Loucy (cell line): ENCODE measurements around the gene PNMA6F.

Experiments
- H2AFZ ChIP-seq: fragments of 200-600 bp; sonication (generic); 2 replicates; pipeline ENCODE4 v1.6.0; 2016; ENCODE audit warnings: antibody characterized with exemption, mild to moderate bottlenecking, low read length, moderate library complexity
- H3F3A ChIP-seq: fragments of 200-600 bp; 2 replicates; pipeline ENCODE4 v1.6.0; 2016; ENCODE audit warnings: antibody characterized with exemption, low read depth, mild to moderate bottlenecking
- H3K27me3 ChIP-seq: fragments of 200-600 bp; sonication (generic); 2 replicates; pipeline ENCODE4 v1.6.1; 2014; ENCODE audit warnings: low read length, mild to moderate bottlenecking; ENCODE audit not compliant: insufficient read depth, poor library complexity, severe bottlenecking
- H3K36me3 ChIP-seq: fragments of 200-600 bp; sonication (generic); 2 replicates; pipeline ENCODE4 v1.6.1; 2016; ENCODE audit warnings: low read length; ENCODE audit not compliant: insufficient read depth
- H3K4me1 ChIP-seq: fragments of 200-600 bp; sonication (generic); 2 replicates; pipeline ENCODE4 v1.5.1; 2014; ENCODE audit warnings: low read length, mild to moderate bottlenecking; ENCODE audit not compliant: insufficient read depth, poor library complexity, severe bottlenecking
- H3K4me2 ChIP-seq: fragments of 200-600 bp; sonication (generic); 2 replicates; pipeline ENCODE4 v1.6.0; 2014; ENCODE audit warnings: antibody characterized with exemption, low read length, low read depth, mild to moderate bottlenecking; ENCODE audit not compliant: poor library complexity, severe bottlenecking
- H3K4me3 ChIP-seq: fragments of 200-600 bp; sonication (generic); 2 replicates; pipeline ENCODE4 v1.5.1; 2014; ENCODE audit warnings: low read length, mild to moderate bottlenecking, mixed read lengths; ENCODE audit not compliant: poor library complexity, severe bottlenecking
- H3K79me2 ChIP-seq: fragments of 200-600 bp; sonication (generic); 2 replicates; pipeline ENCODE4 v1.6.1; 2014; ENCODE audit warnings: low read length; ENCODE audit not compliant: insufficient read depth
- H3K9ac ChIP-seq: fragments of 200-600 bp; sonication (generic); 2 replicates; pipeline ENCODE4 v1.6.0; 2014; ENCODE audit warnings: mild to moderate bottlenecking, low read depth, low read length, moderate library complexity; ENCODE audit not compliant: poor library complexity, severe bottlenecking
- H3K9me2 ChIP-seq: fragments of 200-600 bp; sonication (generic); replicated peaks from 2 replicates; pipeline ENCODE4 v1.6.1; 2016; ENCODE audit warnings: low read depth, low read length, mixed read lengths
- H3K9me3 ChIP-seq: fragments of 200-600 bp; sonication (generic); 2 replicates; pipeline ENCODE4 v1.6.1; 2014; ENCODE audit warnings: mild to moderate bottlenecking, antibody characterized with exemption, low read length, low read depth; ENCODE audit not compliant: insufficient read depth
- H4K20me1 ChIP-seq: fragments of 200-600 bp; sonication (generic); 2 replicates; pipeline ENCODE4 v1.6.0; 2014; ENCODE audit warnings: antibody characterized with exemption, low read length, mild to moderate bottlenecking; ENCODE audit not compliant: insufficient read depth, poor library complexity, severe bottlenecking
- CTCF ChIP-seq: fragments of 200-600 bp; sonication (generic); conservative IDR thresholded peaks from 2 replicates; pipeline ENCODE4 v1.5.1; 2014; ENCODE audit warnings: mild to moderate bottlenecking, antibody characterized with exemption, low read length
- EZH2phosphoT487 ChIP-seq: fragments of 200-600 bp; IDR thresholded peaks from 2 replicates; pipeline ENCODE4 v1.6.1; 2018; ENCODE audit warnings: antibody characterized with exemption, mild to moderate bottlenecking, moderate library complexity, borderline replicate concordance

PNMA6F gene

GRCh38 chrX:153303276-153304262 is 18.0 kb downstream of the PNMA6F start:
- no peak for TF ChIP-seq EZH2phosphoT487
- no peak for TF ChIP-seq CTCF
- no peaks in the 10 kb centered on the region for H3K79me2 ChIP-seq
- H3K9me2 ChIP-seq: no peaks in the 10 kb centered on the region
- H3F3A ChIP-seq: no peaks in the 10 kb centered on the region
- no peaks in the 10 kb centered on the region for H3K36me3 ChIP-seq
- no peak overlapping the region for H3K4me2 ChIP-seq
- H3K9me3 ChIP-seq: no peaks in the 10 kb centered on the region
- H3K27me3 ChIP-seq: no peaks in the 10 kb centered on the region
- no peaks in the 10 kb centered on the region for H3K4me1 ChIP-seq
- no peak overlapping the region for H2AFZ ChIP-seq
- no peak overlapping the region for H3K9ac ChIP-seq
- no peaks in the 10 kb centered on the region for H4K20me1 ChIP-seq
- no peak overlapping the region for H3K4me3 ChIP-seq

- H3K9me2 ChIP-seq: no peaks in the 10 kb centered on the region
- no peaks in the 10 kb centered on the region for H3K4me1 ChIP-seq
- no peaks in the 10 kb centered on the region for H4K20me1 ChIP-seq
- H3K79me2 ChIP-seq: no peaks in the 10 kb centered on the region
- no peaks in the 10 kb centered on the region for H3F3A ChIP-seq
- H3K36me3 ChIP-seq: no peaks in the 10 kb centered on the region
- no peak overlapping the region for H3K4me3 ChIP-seq
- H3K4me2 ChIP-seq: no peak overlapping the region
- H2AFZ ChIP-seq: no peak overlapping the region
- no peak overlapping the region for H3K9ac ChIP-seq
- no peaks in the 10 kb centered on the region for H3K9me3 ChIP-seq
- no peak for TF ChIP-seq CTCF
- H3K27me3 ChIP-seq: no peaks in the 10 kb centered on the region
Measured at GRCh38 chrX:153302796-153303195, 18.8 kb downstream of the PNMA6F start.

- H3K4me1 ChIP-seq: no peaks in the 10 kb centered on the region
- no peaks in the 10 kb centered on the region for H3F3A ChIP-seq
- H4K20me1 ChIP-seq: no peaks in the 10 kb centered on the region
- H3K27me3 ChIP-seq: no peaks in the 10 kb centered on the region
- H3K9ac ChIP-seq: no peak overlapping the region
- H3K9me3 ChIP-seq: no peaks in the 10 kb centered on the region
- H3K79me2 ChIP-seq: no peaks in the 10 kb centered on the region
- no peaks in the 10 kb centered on the region for H3K9me2 ChIP-seq
- no peaks in the 10 kb centered on the region for H3K36me3 ChIP-seq
- H3K4me2 ChIP-seq: no peak overlapping the region
- no peak overlapping the region for H2AFZ ChIP-seq
- H3K4me3 ChIP-seq: no peak overlapping the region
- TF ChIP-seq EZH2phosphoT487: no peak
- no peak for TF ChIP-seq CTCF
Measured at GRCh38 chrX:153301746-153302145, 19.8 kb downstream of the PNMA6F start.
